ENCODE data around the gene SPOP.

Gene SPOP

GRCh38 chr17:49587366-49588073, 90.4 kb downstream of the SPOP start:
- Histone ChIP-seq H3K9me3 (no peaks in the 10 kb centered on the region), H3K4me1 (ENCODE audit: control insufficient read depth in 1 of 2, insufficient read depth in 1 of 2, low read depth in 1 of 2, low read length in 1 of 2) (no peaks in the 10 kb centered on the region), H3K27ac (no peak overlapping the region), H3K4me3 (ENCODE audit: low read depth in 1 of 2, low read length in 1 of 2) (no peak overlapping the region), H3K27me3 (no peaks in the 10 kb centered on the region), H3K36me3 (peaks cover 2% of the 10 kb centered on the region)
- TF ChIP-seq CTCF (IDR thresholded peaks at IDR 0.05) = no peak

- H3K4me3 ChIP-seq (ENCODE audit: low read depth in 1 of 2, low read length in 1 of 2) = no peak overlapping the region
- H3K27me3 ChIP-seq = no peaks in the 10 kb centered on the region
- H3K27ac ChIP-seq = no peak overlapping the region
- no peak for TF ChIP-seq CTCF (IDR thresholded peaks at IDR 0.05)
- H3K4me1 ChIP-seq (ENCODE audit: control insufficient read depth in 1 of 2, insufficient read depth in 1 of 2, low read depth in 1 of 2, low read length in 1 of 2) = no peaks in the 10 kb centered on the region
- no peaks in the 10 kb centered on the region for H3K36me3 ChIP-seq
- no peaks in the 10 kb centered on the region for H3K9me3 ChIP-seq
These were observed 92.4 kb downstream of the SPOP start for GRCh38 chr17:49585422-49586027.

GRCh38 chr17:49583889-49584288, 94.0 kb downstream of the SPOP start:
- no peaks in the 10 kb centered on the region for H3K4me1 ChIP-seq (ENCODE audit: control insufficient read depth in 1 of 2, insufficient read depth in 1 of 2, low read depth in 1 of 2, low read length in 1 of 2)
- H3K27ac ChIP-seq = no peak overlapping the region
- H3K4me3 ChIP-seq (ENCODE audit: low read depth in 1 of 2, low read length in 1 of 2) = no peak overlapping the region
- H3K36me3 ChIP-seq = no peaks in the 10 kb centered on the region
- TF ChIP-seq CTCF (IDR thresholded peaks at IDR 0.05) = no peak
- peaks cover 8% of the 10 kb centered on the region for H3K27me3 ChIP-seq
- no peaks in the 10 kb centered on the region for H3K9me3 ChIP-seq

- Histone ChIP-seq H3K4me1 (ENCODE audit: control insufficient read depth in 1 of 2, insufficient read depth in 1 of 2, low read depth in 1 of 2, low read length in 1 of 2) (no peaks in the 10 kb centered on the region), H3K27ac (no peak overlapping the region), H3K4me3 (ENCODE audit: low read depth in 1 of 2, low read length in 1 of 2) (no peak overlapping the region)
These were observed 94.7 kb downstream of the SPOP start for GRCh38 chr17:49583226-49583625.

GRCh38 chr17:49582789-49583188, 95.1 kb downstream of the SPOP start:
- no peak overlapping the region for H3K27ac ChIP-seq
- peaks cover 19% of the 10 kb centered on the region for H3K27me3 ChIP-seq
- H3K36me3 ChIP-seq = no peaks in the 10 kb centered on the region
- H3K4me3 ChIP-seq (ENCODE audit: low read depth in 1 of 2, low read length in 1 of 2) = no peak overlapping the region
- no peak for TF ChIP-seq CTCF (IDR thresholded peaks at IDR 0.05)
- H3K4me1 ChIP-seq (ENCODE audit: control insufficient read depth in 1 of 2, insufficient read depth in 1 of 2, low read depth in 1 of 2, low read length in 1 of 2) = no peaks in the 10 kb centered on the region
- H3K9me3 ChIP-seq = no peaks in the 10 kb centered on the region

More at GRCh38 chr17:49583226-49583625, 94.7 kb downstream of the SPOP start:
- Histone ChIP-seq H3K36me3 (no peaks in the 10 kb centered on the region), H3K9me3 (no peaks in the 10 kb centered on the region), H3K27me3 (peaks cover 15% of the 10 kb centered on the region)
- no peak for TF ChIP-seq CTCF (IDR thresholded peaks at IDR 0.05)

Data from neutrophil (primary cell).